Measurements from ENCODE around the gene MAPK8.

DNA sequence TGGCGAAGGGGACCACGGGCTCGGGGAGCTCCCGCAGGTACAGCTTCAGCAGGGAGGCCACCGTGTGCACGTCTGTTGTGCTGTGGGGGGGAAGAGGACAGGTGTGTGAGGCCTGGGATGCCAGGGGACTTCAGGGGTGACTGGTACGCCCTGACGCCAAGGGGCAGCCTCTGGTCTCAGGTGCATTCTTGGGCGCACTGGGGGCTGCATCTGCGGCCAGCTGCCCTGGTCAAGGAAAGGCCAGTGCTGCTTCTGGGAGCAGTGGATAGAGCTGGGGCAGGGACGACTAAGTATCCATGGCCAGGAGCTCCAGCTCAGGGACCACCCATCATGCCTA is 148.5 kb downstream of the MAPK8 start:
- TF ChIP-seq, protein P1, sequence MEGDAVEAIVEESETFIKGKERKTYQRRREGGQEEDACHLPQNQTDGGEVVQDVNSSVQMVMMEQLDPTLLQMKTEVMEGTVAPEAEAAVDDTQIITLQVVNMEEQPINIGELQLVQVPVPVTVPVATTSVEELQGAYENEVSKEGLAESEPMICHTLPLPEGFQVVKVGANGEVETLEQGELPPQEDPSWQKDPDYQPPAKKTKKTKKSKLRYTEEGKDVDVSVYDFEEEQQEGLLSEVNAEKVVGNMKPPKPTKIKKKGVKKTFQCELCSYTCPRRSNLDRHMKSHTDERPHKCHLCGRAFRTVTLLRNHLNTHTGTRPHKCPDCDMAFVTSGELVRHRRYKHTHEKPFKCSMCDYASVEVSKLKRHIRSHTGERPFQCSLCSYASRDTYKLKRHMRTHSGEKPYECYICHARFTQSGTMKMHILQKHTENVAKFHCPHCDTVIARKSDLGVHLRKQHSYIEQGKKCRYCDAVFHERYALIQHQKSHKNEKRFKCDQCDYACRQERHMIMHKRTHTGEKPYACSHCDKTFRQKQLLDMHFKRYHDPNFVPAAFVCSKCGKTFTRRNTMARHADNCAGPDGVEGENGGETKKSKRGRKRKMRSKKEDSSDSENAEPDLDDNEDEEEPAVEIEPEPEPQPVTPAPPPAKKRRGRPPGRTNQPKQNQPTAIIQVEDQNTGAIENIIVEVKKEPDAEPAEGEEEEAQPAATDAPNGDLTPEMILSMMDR (IDR thresholded peaks at IDR 0.05 in 8 of 11, conservative IDR thresholded peaks at IDR 0.05 in 3 of 11) = no peak
- TF ChIP-seq POLR2A (IDR thresholded peaks at IDR 0.05) = no peak
